GM18508 (cell line): ENCODE results near the gene KRTAP5-1.

ENCODE experiments used
- ATAC-seq: cut with Tn5 transposase; IDR thresholded peaks from one replicate; pipeline ENCODE4 v1.9.1; 2021; ENCODE audit warnings: moderate number of reproducible peaks; ENCODE audit not compliant: insufficient read depth, unreplicated experiment

The KRTAP5-1 gene

GRCh38 chr11:1573077-1573902 lies 11.8 kb downstream of the KRTAP5-1 start:
- no peak for ATAC-seq

- ATAC-seq, result no peak
Measured at GRCh38 chr11:1572197-1573076, 12.6 kb downstream of the KRTAP5-1 start, which contains the start of gene DUSP8. TSS of gene DUSP8 (minus strand) at chr11:1572271. CDS start at chr11:1565826, 6,445 bp downstream.

DNA sequence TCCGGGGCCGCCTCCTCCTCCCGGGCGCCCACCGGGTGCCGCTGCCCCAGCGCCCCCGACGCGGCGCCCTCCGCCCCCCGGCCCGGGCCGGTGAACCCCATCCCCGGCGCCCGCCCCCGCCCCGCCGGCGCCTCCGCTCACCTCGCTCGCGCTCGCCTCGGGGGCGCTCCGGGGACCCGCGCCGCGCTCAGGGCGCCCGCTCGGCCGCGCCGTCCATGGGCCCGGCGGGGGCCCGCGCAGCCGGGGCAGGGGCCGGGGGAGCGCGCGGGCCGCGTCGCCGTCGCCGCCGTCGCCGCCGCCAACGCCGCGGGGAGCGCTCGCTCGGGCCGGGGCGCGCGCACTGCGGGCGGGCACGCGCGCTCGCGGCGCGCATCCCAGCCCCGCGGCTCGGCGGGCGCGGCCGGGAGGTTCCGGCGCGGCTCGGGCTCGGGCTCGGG lies 13.3 kb downstream of the KRTAP5-1 start:
- no peak for ATAC-seq

GRCh38 chr11:1570896-1571759 lies 14.0 kb downstream of the KRTAP5-1 start:
- ATAC-seq, result no peak

DNA sequence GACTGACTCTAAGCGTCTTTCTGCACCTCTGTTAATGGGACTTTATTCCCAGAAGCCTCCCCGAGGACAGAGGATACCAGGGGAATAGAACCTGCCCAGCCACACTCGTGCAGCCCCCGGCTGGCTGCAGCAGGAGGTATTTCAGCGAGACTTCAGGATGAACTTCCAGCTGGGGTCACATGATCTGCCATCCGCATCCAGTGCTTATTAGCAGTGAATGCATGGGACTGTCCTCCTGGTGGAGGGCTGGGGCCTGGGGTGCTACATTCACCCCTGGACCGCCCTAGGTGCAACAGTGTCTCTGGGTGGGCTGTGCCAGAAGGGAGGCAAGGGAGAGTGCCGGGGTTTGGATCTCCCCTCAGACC lies 14.6 kb downstream of the KRTAP5-1 start:
- ATAC-seq, result no peak

GRCh38 chr11:1570001-1570453 lies 15.1 kb downstream of the KRTAP5-1 start:
- no peak for ATAC-seq

- no peak for ATAC-seq
Measured at GRCh38 chr11:1569251-1569780, 15.8 kb downstream of the KRTAP5-1 start.

DNA sequence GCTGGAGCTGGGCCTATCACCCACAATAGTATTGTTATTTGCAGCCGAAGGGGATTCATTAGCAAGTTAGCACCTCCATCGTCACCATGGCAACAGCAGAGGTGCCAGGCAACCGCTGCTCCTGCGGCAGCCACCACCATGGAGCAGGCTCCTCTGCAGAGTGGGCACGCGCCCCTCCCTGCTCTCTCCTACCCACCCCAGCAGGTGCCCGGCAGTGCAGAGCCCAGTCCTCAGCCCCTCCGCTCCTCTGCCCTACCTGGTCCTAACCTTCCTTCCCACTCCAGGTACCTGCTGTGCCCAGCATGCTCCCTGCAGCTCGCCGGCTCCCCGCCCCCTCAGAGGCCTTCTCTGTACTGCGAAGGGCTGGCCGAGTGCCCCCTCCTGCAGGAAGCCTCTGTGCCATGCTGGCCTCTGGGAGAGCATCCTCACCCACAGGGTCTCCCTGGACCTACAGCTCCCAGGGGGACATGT lies 16.6 kb downstream of the KRTAP5-1 start:
- ATAC-seq, result no peak

DNA sequence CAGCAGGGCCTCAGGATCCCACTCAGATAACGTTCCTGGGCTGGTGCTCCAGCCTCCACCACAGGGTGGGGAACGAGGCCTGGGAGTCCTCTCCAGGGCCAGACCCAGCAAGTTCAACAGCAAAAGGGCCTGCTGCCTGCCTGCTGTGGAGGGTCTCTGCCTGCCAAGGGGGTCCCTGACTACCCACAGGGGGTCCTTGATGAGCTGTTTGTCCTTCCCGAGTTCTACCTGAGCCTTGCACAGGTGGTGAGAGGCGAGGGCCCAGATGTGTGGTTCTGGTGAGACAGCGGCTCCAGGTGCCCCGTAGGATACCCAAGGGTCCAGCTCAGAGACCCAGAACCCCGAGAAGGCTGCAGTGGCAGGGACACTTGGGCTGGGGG lies 17.4 kb downstream of the KRTAP5-1 start:
- ATAC-seq, result no peak

- no peak for ATAC-seq
Measured at GRCh38 chr11:1567052-1567720, 17.9 kb downstream of the KRTAP5-1 start.

DNA sequence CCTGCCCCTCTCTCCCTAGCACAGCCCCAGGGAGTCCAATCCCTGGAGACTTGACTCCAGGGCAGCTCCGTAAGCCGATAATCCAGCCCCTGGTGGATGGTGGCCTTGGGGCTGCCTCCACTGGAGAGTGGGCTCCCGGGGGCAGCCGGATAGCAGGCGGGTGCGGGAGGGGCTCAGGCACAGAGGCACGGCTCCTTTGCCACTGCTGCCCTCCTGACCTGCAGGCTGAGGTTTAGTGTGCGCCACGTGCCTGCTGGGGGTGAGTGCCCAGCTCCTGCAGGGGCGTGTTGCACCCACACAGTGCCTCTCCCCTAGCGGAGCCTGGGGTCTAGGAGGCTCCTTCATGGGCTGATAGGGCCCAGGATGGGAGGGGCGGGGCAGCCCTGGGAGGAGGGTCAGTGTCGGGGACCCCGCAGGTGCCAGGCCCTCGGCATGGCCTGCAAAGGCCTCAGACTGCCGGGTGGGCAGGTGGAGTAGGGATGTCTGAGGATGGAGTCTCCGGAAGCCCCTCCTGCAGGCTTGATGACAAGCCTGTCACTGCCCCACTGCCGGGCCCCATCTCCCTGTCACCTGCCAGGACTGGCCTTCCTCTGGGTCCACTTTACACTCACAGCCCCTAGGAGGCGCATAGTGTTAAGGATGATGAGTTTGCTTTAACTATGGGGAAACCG lies 18.6 kb downstream of the KRTAP5-1 start:
- no peak for ATAC-seq

DNA sequence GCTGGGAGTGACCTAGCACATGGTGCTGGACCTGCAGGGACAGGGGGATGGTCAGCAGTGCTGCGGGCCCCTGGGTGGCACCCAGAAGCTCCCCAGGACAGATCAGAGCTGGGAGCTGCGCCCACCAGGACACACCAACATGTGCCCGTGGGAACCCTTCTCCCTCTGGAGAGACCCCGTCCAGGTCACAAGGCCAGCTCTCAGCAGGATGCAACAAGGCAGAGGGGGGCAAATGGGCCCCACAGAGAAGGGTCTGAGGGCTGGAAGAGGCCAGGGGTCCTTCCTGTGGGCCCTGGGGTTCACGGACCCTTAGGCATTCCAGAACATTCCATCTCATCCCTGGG lies 19.2 kb downstream of the KRTAP5-1 start:
- no peak for ATAC-seq

- no peak for ATAC-seq
Measured at GRCh38 chr11:1565173-1565903, 19.7 kb downstream of the KRTAP5-1 start.

DNA sequence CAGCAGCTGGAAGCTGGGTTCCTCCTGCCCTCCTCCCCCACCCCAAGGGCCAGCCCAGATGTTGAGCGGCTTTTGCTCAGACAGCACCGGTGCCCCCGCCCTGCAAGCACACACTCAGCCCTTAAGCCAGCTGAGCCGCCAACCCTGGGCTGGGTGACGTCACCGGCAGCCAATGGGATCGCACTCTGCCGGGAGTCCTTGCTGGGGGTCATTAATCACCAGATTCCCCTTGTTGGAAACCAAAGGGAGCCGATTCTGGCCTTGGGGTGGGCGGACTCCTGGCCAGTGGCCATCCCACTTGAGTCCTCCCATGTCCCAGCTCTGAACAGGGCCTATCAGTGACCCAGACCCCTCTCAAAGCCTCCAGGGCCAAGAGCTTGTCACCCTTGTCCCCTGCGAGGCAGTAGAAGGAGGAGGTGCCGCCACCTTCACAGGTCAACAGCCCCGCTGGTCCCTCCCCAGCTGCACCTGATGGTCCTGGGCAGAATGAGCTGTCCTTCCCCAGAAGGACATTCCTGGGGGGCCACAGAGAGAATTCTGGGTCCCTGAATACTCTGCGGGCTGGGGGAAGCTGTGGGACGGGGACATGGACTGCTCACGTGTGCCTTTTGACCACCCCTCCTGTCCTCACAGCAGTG lies 20.4 kb downstream of the KRTAP5-1 start:
- ATAC-seq, result no peak

GRCh38 chr11:1563697-1564534 lies 21.2 kb downstream of the KRTAP5-1 start:
- no peak for ATAC-seq

DNA sequence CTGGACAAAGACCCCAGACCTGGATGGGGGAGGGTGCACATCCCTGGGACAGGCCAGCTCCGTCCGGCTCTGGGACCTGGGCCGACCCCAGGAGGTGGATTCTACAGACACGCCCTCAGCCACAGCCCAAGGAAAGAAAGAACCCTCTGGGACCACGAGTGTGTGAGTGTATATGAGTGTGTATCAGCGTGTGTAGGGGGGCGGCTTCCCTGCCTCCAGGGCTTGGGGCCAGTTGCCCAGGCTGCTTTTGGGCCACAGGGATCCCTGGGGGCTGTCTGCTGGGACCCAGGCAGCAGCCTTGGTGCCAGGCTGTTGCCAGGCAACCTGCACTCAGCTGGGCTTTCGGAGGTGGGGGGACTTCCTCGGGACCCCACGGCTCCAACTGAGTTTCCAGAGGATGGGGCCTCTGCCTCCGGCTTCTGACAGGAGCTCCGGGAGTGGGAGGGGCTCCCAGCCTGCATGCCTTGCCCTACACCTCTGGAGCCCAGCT lies 21.9 kb downstream of the KRTAP5-1 start:
- no peak for ATAC-seq
